ENCODE results near the gene LMAN1L.

- TF ChIP-seq POLR2AphosphoS5 (IDR thresholded peaks at IDR 0.05; ENCODE audit: insufficient read depth in 1 of 2, low read depth in 1 of 2) (peak in 1 of 2 donors; percentile 24), CTCF (IDR thresholded peaks at IDR 0.05) (no peak)
These were observed 53.5 kb downstream of the LMAN1L start for GRCh38 chr15:74866090-74866489.

Data from vagina (tissue), 2 donors.